ENCODE data around the gene PPP1R3D. TPM values are rescaled to one million over a fixed set of nuclear protein-coding genes. Genes with fewer than 3 reads are reported as not detected.
"Not testable (repeated sequence)": the region's sequence is repeated elsewhere in the genome, so short reads cannot be mapped to it uniquely, and the experiment has no call there.

The PPP1R3D gene
- total and polyA plus RNA-seq, 9 of the 15 experiments (the other 6 are each of a cell fraction or from before 2014, with no cell fraction given), result 0.35 to 3.3 (median 1.8) TPM

GRCh38 chr20:59958123-59958522 is 18.0 kb upstream of the PPP1R3D start, which contains the start of gene CDH26:
Gene CDH26, plus strand, starts transcription at chr20:59958423. Its CDS starts 304 bp downstream, at chr20:59958727.
- peaks cover 2% of the 10 kb centered on the region for H3K9me1 ChIP-seq (ENCODE audit: control insufficient read depth, insufficient read depth, low read length)
- ATAC-seq (no peak), FAIRE-seq (no peak), DNase-seq (ENCODE audit: extremely low read depth in 1 of 4, low spot score in 3 of 4) (no peak)
- no peak within 1 kb of the TSS for H3K27ac ChIP-seq (ENCODE audit: extremely low read depth, low read depth, low read length)
- TF ChIP-seq HCFC1 (IDR thresholded peaks at IDR 0.05; ENCODE audit: low read depth, low read length), result no peak
- in situ Hi-C loops (cut with MboI) (no loop called here), intact Hi-C loops (cut with micrococcal nuclease) (no loop called here)
- peaks cover 8% of the 10 kb centered on the region; the same call in 1 of the 2 replicates for H4K20me1 ChIP-seq (replicated peaks; ENCODE audit: control insufficient read depth, insufficient read depth, low read length)
- no peaks in the 10 kb centered on the region for H3K9me3 ChIP-seq (replicated peaks; ENCODE audit: control insufficient read depth, insufficient read depth, low read depth, low read length)
- peaks cover 4 to 14% of the 10 kb centered on the region in 2 experiments; a peak in 3 of 5 replicates for H3K27me3 ChIP-seq (ENCODE audit: control insufficient read depth in 2 of 2, insufficient read depth in 2 of 2, low read length in 2 of 2)
- H3K4me2 ChIP-seq (ENCODE audit: insufficient read depth, low read length), result no peak within 1 kb of the TSS
- 6% methylated on average over 5 of the region's 5 CpGs for WGBS (ENCODE audit: insufficient coverage, low coverage, missing lambda C conversion rate)
- BruUV-seq (replicated peaks), result no TSS peak
- CTCF ChIA-PET (ENCODE audit: low intra/inter-chr PET ratio), result no interaction called here
- H3K36me3 ChIP-seq (ENCODE audit: control insufficient read depth, insufficient read depth, low read length), result no peaks in the 10 kb centered on the region
- H3K4me3 ChIP-seq, result no peak within 1 kb of the TSS
- H2AFZ ChIP-seq (ENCODE audit: low read depth, low read length), result no peak within 1 kb of the TSS
- H3K79me2 ChIP-seq (ENCODE audit: control insufficient read depth, insufficient read depth, low read length), result no peaks in the 10 kb centered on the region
- no peak within 1 kb of the TSS for H3K9ac ChIP-seq (ENCODE audit: insufficient read depth in 1 of 2, low read depth in 2 of 2, low read length in 2 of 2)
- no peaks in the 10 kb centered on the region for H3K4me1 ChIP-seq (replicated peaks in 1 of 2; ENCODE audit: control insufficient read depth in 2 of 2, insufficient read depth in 2 of 2, low read length in 2 of 2)
- POLR2A ChIA-PET, result interaction anchor here (1.2 kb wide), 1 partner anchor 18 kb away, joined by 4 read pairs; the partner anchor contains the start of genes FAM217B and PPP1R3D

DNA sequence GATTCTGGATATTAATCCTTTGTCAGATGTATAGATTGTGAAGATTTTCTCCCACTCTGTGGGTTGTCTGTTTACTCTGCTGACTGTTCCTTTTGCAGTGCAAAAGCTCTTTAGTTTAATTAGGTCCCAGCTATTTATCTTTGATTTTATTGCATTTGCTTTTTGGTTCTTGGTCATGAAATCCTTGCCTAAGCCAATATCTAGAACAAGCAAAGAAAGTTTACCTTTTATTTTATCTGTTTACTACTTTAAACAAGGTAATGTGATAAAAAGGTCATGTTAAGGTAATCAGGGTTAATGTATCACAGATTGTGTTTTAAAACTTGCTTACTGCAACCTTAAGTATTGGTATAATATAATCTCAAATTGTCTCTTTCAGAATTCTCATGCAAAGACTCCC is 17.5 kb upstream of the PPP1R3D start:
- BruUV-seq (replicated peaks); intact Hi-C loops (cut with micrococcal nuclease); H2AFZ ChIP-seq (ENCODE audit: low read depth, low read length); H4K20me1 ChIP-seq (replicated peaks; ENCODE audit: control insufficient read depth, insufficient read depth, low read length); H3K79me2 ChIP-seq (ENCODE audit: control insufficient read depth, insufficient read depth, low read length); CTCF ChIA-PET (ENCODE audit: low intra/inter-chr PET ratio); H3K9ac ChIP-seq (ENCODE audit: insufficient read depth in 1 of 2, low read depth in 2 of 2, low read length in 2 of 2); H3K4me2 ChIP-seq (ENCODE audit: insufficient read depth, low read length); H3K36me3 ChIP-seq (ENCODE audit: control insufficient read depth, insufficient read depth, low read length); DNase-seq (ENCODE audit: extremely low read depth in 1 of 4, low spot score in 3 of 4); FAIRE-seq; in situ Hi-C loops (cut with MboI); H3K9me3 ChIP-seq (replicated peaks; ENCODE audit: control insufficient read depth, insufficient read depth, low read depth, low read length); H3K4me1 ChIP-seq (replicated peaks in 1 of 2; ENCODE audit: control insufficient read depth in 2 of 2, insufficient read depth in 2 of 2, low read length in 2 of 2); POLR2A ChIA-PET; ATAC-seq; H3K4me3 ChIP-seq; H3K9me1 ChIP-seq (ENCODE audit: control insufficient read depth, insufficient read depth, low read length); H3K27ac ChIP-seq (ENCODE audit: extremely low read depth, low read depth, low read length): not testable (repeated sequence)
- H3K27me3 ChIP-seq (ENCODE audit: control insufficient read depth in 2 of 2, insufficient read depth in 2 of 2, low read length in 2 of 2), result peaks cover 0 to 11% of the 10 kb centered on the region in 2 experiments; a peak in 2 of 5 replicates
